PC-3 (cell line): ENCODE measurements around the gene NPEPL1.

Experiments
- CTCF ChIP-seq: fragments of 300-600 bp; sonication (generic); conservative IDR thresholded peaks from 2 replicates; pipeline ENCODE4 v1.5.1; 2017; ENCODE audit warnings: antibody characterized with exemption, low read depth, mild to moderate bottlenecking, low read length
- EZH2 ChIP-seq: fragments of 300-600 bp; sonication (generic); IDR thresholded peaks from one replicate; pipeline ENCODE4 v1.6.1; 2017; ENCODE audit warnings: antibody characterized with exemption, mild to moderate bottlenecking, low read length; ENCODE audit not compliant: unreplicated experiment

- TF ChIP-seq CTCF (no peak), EZH2 (no peak)
Observed at GRCh38 chr20:58657262-58657661, 35.3 kb upstream of the NPEPL1 start.
